NOMO-1 treated with DMSO at 0.1 percent for 48 hours (cell line): ENCODE results near the gene ENTPD7.
"Not testable (repeated sequence)": the region's sequence is repeated elsewhere in the genome, so short reads cannot be mapped to it uniquely, and the experiment has no call there.

ENCODE experiments used
- DNase-seq: peaks from one replicate; lab custom pipeline; 2025; ENCODE audit not compliant: unreplicated experiment; lab: John Stamatoyannopoulos, UW

Gene ENTPD7, protein sequence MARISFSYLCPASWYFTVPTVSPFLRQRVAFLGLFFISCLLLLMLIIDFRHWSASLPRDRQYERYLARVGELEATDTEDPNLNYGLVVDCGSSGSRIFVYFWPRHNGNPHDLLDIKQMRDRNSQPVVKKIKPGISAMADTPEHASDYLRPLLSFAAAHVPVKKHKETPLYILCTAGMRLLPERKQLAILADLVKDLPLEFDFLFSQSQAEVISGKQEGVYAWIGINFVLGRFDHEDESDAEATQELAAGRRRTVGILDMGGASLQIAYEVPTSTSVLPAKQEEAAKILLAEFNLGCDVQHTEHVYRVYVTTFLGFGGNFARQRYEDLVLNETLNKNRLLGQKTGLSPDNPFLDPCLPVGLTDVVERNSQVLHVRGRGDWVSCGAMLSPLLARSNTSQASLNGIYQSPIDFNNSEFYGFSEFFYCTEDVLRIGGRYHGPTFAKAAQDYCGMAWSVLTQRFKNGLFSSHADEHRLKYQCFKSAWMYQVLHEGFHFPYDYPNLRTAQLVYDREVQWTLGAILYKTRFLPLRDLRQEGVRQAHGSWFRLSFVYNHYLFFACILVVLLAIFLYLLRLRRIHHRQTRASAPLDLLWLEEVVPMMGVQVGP

DNA sequence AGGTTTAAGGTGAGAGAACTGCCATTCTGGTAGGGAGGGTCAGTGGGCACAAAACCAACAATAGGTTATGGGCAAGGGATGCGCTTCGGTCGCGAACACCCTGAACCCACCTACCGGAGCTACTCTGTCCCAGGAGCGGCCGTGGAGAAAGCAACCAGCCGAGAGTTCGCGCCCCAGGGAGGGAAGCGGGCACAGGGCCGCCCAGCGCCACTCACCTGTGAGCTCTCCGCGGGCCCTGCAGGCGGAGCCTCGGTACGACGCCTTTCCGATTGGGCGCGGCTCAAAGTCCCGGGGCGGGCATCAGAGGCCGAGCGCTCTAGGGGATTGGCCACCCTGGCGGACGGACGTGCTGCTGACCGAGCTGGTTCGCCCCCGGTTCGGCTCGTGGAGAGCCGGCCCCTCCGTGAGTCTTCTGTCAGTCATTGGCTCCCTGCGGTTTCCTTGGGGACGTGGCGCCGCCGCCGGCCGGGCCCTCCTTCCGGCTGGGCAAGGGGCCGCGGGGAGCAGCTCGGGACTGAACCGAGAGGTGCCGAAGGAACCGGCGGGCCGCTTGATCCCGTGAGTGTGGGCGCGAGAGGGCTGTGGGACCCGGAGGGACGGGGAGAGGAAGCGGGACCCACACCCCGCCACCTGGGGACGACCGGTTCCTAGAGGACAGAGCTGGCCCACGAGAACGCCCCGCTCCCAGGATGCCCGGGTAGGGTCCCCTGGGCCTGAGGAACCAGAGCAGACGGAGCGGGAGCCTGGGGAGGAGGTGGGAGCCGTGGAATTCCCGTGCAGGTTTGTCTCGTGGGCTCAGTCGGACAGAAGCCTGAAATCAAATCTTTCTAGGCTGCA, at the start of gene ENTPD7:
Gene ENTPD7, plus strand, starts transcription at position 479 of the 837 bp plus-strand sequence. CDS start 448 bp downstream, outside the sequence.
- DNase-seq = peak; percentile 96

DNA sequence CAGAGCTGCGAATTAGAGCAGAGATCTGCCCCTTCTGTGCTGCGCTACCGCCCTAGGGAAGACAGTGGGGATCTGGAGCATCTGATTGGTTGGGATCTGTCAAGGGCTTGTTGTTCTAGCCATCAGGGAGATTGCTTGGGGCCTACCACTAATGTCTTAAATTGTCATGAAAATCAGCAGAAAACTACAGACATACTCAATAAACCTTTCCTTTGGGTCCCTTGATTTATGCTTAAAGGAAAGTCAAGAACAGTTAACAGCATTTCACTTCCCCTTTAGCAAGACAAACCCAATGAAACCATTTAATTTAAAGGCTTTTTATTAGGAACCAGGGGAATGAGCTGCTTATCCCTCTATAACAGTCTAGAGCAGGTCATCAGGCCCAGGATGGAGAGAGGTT, 49.1 kb upstream of the ENTPD7 start:
- peak; percentile 80 for DNase-seq

DNA sequence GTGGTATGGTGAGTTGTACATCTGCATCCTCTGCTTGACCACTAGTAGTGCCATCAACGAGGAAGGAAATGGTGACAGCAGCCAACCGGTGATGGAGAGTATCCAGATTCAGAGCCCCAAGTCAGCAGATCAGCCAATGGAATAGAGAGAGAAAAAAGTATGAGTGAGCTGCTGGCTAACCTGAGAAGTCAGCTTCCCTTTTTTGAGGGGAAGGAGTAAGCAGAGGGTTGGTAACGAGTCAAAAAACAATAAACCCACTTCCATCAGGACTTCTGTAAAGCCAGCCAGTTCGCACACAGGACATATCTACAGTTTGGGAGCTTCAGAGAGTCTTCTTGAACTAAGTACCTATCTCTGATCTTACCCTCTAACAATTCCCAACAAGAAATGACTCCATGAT, 48.0 kb upstream of the ENTPD7 start:
- DNase-seq = no peak

DNA sequence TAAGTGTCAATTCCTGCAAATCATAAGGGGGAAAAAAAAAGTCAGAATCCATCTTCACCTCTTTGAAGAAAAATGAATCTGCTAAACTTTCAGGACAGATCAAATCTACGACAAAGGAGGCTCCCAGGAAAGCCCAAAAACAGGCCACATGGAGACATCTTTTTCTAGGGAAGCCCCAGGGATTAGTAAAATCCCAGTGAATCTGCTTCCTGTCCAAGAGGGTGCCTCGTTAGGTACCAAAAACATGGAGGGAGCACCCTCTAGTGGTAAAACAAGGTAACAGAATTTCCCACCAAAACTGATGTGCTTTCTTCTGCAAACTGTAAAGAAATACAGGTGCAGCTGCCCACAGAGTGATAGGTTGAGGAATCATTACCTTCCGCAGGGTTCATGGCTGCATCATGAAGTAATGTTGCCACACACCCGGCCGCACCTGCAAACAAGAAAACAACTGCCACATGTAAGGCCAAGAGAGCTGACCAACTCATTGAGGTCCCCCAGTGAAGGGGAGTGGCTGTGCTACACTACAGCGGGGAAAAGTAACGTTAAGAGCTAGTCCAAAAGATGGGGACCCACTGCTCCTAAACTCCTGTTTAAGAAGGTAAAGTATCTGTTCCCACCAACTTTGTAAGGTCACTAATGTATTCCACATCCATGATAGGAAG, 47.0 kb upstream of the ENTPD7 start:
- peak; percentile 25 for DNase-seq

DNA sequence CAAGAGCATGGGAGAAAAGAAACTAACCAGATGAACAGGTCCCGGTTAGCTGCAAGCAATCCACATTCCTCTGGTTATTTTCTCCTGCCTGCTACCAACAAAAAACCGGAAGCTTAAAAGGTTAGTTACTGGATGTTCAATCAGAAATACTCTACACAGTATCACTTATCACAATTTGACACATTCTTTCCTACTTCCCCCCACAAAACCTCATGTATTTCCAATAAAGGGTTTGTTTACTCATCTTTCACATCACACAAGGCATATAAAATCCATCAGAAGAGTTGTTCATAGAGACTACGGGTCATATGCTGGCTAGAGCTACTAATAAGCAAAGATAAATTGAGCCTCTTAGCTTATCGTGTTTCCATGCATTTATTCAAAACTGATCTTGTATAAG, 43.9 kb upstream of the ENTPD7 start:
- no peak for DNase-seq

DNA sequence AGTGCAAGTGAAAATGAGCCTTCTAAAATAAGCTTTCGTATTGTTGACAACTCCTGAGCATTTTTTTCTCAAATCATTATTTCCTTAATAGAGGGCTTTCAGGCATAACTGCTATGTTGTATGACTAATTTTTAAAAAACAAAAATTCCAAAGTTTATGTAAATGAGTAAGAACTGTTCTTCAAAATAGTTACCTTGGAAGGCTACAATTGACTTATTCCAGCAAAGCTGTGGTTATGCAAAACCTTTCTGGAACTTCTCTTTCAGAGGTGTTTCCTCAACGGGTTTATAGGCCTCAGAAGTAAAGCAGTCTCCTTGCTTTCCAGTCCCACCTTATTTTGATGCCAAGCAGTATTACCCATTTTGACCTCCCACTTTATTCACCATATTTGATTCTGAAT, 41.6 kb upstream of the ENTPD7 start:
- DNase-seq = no peak

DNA sequence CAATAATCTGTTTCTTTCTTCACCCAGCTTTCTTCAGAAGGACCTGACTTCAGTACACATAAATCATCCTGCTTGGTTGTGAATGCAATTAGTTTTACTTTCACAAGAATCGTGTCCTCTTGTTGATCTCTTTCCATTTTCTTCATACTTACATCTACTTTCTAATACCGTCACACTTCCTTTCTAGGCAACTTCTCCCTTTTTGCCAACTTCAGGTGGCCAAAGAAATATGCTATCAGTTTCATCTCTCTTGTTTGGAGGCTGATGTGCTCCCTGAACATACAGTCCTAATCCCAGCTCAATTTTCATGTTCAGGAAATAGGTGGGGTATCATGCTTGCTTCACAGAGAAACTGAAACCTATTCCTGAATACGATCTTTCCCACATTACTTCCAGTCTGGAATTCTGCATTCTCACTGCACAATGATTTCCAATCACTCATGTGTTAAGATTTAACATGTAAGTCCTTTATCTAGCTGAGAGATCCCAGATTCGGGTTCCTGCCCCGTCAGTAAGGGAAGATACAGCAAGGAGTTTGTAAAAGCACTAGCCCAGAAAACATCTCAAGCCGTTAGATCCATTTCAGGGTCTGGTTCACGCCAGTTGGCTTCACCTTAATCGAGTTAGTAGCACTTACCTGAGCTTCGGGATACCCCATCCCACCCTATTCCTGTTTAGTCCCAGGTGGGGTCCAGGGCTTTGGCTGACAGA, 40.1 kb upstream of the ENTPD7 start:
- peak; percentile 91 for DNase-seq

DNA sequence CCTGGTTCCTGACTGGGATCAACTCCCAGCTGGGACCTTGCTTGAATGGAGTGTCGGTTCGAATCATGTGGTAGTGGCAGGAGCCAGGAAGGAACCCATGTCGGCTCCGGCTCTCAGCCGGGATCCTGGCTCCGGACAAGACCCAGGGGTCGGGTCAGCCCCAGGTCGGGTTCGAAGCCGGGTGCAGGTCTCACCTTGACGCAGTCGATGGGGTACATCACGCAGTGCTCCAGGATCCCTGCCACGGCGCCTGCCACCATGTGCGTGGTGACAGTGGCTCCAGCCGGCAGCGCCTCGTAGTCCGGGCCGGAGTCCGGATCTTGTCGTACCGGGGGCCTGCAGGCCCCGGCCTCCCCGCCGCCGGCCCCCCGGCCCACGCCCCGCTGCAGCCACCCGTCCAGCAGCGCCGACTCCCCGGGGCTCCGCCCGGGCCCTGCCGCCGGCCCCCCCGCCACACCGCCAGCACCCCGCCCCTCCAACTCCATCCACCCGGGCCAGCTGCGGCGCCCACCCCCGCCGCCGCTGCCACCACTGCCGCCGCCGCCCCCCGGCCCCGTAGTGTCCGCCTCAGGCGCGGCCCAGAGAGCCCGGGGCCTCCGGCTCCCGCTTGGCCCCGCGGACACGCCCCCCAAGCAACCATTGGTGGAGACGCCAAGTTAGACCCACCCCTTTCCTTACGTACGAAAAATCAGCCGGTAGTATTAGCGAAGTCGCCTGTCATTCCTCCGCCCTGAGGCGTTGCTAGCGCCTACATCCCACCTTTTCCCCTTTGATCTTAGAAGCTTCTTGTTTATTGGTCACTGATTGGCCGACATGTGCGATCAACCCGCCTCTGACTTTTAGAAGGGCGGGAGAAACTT, 39.2 kb upstream of the ENTPD7 start, which contains the start of gene SLC25A28:
Gene SLC25A28, minus strand, starts transcription at position 589 of the 860 bp plus-strand sequence. Its CDS starts 104 bp downstream, at position 485.
- DNase-seq = peak; percentile 100

DNA sequence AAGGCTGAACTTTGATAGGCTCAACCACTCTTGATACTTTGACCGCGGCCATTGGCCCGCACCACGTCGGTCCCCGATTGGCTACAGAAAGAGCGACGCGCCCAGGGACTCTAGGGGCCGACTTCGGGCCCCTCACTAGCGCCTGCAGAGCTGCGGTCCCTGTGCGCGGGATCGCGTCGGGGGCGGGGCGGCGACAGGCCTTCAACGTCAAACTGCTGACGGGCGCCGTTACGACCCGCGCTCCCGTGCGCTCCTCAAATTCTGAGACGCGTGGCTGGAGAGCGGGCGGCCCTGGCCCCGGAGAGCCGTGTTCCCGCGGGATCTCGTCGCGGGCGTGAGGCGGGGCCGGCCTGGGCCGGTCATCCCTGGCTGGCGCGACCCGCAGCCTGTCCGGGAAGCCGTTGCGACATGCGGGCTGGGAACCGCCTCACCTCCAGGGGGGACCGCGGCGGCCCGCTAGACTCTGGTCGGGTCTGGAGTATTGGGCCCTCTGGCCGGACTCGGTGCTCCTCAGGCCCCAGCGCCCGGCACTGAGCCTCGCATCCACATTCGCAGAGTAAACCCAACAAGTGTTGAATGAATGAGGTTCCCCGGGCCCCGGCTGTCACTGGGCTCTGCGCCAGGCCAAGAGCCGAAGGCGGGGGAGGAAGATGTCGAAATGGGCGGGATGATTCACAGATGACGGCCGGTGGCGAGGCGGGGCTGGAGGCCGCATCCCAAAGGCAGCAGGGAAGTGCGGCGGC, 38.4 kb upstream of the ENTPD7 start:
- peak; percentile 88 for DNase-seq

DNA sequence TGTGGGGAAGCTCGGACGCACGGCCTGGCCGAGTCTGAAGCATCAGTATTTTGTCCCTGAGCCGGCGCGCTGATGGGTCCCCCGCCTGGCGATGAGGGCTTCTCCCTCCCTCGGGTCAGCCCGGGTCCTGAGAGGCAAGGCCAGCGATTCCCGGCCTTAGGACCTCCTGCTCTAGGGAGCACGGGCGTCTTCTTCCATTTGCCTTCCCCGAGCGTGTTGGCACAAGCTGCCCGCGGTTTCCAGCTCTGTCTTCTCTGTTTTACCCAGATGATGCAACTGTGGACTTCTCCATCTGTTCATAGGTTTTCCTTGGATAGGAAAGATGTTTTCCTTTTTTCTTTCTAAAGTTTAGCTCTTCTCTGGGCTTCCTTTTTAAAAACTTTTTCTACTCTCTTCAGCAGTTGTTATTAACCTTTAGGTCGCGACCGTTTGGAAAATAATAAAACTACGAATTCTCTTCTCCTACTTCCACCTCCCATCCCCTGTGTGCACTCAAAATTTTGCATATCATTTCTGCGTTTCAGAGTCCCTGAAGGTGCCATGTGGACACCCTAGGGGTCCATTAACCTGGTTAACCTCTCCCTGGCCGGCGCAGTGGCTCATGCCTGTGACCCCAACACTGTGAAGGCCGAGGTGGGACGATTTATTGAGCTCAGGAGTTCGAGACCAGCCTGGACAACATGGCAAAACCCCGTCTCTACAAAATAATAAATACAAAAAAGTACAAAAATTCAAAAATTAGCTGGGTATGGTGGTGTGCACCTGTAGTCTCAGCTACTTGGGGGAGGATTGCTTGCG, 37.7 kb upstream of the ENTPD7 start:
- no peak for DNase-seq

DNA sequence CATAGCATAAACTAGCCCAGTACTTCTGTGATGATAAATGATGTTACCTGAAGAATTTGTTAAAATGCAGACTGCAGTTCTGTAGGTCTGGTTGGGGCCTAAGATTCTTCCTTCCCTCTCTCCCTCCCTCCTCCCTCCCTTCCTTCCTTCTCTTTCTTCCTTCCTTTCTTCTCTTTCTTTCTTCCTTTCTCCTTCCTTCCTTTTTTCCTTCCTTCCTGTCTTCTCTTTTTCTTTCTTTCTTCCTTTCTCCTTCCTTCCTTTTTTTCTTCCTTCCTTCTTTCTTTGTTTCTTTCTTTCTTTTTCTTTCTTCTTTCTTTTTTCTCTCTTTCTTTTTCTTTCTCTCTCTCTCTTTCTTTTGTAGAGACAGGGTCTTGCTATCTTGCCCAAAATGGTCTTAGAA, 35.4 kb upstream of the ENTPD7 start:
- no peak for DNase-seq

DNA sequence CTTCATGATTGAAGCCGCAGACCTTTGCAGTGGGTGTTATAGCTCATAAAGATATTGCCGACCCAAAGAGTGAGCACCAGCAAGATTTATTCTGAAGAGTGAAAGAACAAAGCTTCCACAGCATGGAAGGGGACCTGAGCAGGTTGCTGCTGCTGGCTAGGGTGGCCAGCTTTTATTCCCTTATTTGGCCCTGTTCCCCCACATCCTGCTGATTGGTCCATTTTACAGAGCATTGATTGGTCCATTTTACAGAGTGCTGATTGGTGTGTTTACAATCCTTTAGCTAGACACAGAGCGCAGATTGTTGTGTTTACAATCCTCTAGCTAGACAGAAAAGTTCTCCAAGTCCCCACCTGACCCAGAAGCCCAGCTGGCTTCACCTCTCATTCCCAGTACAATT, 34.2 kb upstream of the ENTPD7 start:
- not testable (repeated sequence) for DNase-seq

DNA sequence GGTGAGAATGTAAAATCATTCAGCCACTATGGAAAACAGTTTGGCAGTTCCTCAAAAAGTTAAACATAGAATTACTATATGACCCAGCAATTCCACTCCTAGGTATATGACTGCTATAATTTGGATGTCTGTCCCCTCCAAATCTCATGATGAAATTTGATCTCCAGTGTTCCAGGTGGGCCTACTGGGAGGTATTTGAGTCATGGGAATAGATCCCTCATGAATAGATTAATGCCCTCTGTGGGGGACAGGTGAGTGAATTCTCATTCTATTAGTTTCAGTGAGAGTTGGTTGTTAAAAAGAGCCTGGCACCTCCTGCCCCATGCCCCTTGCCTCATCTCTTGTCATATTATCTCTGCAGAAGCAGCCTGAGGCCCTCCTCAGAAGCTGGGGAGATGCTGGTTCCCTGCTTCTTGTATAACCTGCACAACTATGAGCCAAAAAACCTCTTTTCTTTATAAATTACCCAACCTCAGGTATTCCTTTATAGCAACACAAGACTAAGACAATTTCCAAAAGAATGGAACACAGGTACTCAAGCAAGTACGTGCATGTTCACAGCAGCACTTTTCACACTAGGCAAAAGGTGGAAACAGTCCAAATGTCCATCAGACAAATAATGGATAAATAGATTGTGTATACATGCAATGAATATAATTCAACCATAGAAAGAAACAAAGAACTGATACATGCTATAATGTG, 30.2 kb upstream of the ENTPD7 start:
- no peak for DNase-seq

DNA sequence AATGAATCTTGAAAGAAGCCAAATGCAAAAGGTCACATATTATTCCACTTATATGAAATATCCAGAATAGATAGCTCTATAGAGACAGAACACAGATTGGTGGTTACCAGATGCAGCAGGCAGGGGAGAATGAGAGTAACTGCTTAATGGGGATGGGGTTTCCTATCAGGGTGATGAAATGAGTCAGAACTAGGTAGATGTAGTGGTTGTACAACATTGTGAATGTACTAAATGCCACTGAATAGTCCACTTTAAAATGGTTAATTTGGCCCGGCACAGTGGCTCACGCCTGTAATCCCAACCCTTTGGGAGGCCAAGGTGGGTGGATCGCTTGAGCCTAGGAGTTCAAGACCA, 29.7 kb upstream of the ENTPD7 start:
- DNase-seq = no peak

DNA sequence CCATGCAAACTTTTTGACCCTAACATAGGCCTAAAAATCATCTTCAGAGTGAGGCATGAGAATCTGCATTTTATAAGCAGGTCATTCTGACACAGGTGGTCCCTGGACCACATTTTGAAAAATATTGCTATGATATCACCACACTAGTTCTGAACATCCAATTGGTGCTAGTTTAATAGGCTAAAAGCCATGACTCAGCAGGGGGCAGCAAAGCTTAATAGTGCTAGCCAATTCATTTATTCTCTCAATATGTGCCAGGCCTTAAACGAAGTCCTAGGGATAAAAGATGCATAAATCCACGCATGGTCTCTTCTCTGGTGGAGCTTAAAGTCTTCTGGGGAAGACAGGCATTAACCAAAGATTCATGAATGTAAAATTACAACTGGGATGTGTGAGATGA, 28.9 kb upstream of the ENTPD7 start:
- DNase-seq = peak; percentile 49

DNA sequence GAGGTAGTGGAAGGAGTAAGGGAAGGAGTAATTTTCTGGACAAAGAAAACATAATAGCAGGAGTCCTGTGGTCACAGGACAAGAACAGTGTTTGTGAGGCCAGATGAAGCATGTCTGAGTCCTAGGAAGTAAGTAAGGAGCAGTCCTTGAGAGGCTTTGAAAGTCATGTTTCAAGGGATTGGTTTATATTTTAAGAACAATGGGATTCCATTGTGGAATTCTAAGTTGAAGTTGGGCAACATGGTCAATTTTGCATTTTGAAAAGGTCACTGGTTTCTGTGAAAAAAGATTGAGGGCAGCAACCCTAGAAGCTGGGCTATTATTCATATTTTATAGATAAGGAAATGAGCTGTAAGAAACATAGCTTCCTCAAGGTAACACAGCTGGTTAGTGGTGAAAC, 28.3 kb upstream of the ENTPD7 start:
- DNase-seq = no peak

DNA sequence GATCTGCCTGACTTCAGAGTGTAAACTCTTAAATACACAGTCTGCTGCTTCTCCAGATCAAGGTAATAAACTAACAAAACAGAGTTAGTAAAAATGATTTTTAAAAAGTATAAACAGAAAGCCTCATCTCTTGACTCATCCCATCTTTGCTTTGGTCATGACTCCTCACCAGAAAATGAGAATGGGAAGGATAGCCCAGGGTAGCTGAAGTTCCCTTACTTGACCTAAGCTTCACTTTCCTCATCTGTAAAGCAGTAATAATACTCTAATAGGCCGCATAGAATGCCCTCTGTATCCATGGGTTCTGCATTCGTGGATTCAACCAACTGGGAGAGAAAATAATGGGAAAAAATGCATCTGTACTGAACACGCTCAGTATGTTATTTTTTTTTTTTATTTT, 27.8 kb upstream of the ENTPD7 start:
- DNase-seq = no peak

DNA sequence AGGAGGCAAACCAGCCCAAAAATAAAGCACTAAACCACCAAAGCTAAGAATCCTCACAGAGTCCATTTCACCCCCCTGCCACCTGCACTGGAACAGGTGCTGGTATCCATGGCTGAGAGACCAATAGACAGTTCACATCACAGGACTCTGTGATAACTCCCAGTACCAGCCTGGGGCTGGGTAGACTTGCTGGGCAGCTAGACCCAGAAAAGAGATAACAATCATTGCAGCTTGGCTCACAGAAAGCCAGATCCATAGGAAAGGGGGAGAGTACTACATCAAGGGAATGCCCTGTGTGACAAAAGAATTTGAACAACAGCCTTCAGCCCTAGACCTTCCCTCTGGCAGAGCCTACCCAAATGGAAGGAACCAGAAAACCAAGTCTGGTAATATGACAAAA, 25.5 kb upstream of the ENTPD7 start:
- no peak for DNase-seq
